ENCODE data around the gene ALG11. TPM values are rescaled to one million over a fixed set of nuclear protein-coding genes. Genes with fewer than 3 reads are reported as not detected.

ALG11 gene
- total RNA-seq, result 10 to 100 TPM in 3 of 4 donors, 1 to 10 TPM in 1; 9.0 to 30.6 (median 28.8) TPM

- Histone ChIP-seq H3K27me3 (no peaks in the 10 kb centered on the region), H3K36me3 (no peaks in the 10 kb centered on the region), H3K9me3 (no peaks in the 10 kb centered on the region), H3K27ac (peak within 1 kb of the TSS; percentile 82 to 91 (median 86)), H3K4me3 (peak within 1 kb of the TSS; percentile 62 to 86 (median 74)), H3K4me1 (peaks cover 3 to 30% (median 22%) of the 10 kb centered on the region in 4 donors)
- intact Hi-C loops (cut with DNase I; ENCODE audit: low total_unique reads), result no loop called here
- DNase-seq, result peak; percentile 100
- in situ Hi-C loops (cut with MboI; ENCODE audit: low pct_ligation_motif_present in 1 of 4, low pct_unique_long_range_greater_than_20kb in 1 of 4, low sequenced_read_pairs in 3 of 4), result loop anchor here in 1 of 4 donors (25.0 kb wide), 1 partner anchor 450 kb away; the partner anchor contains the start of genes CKAP2 and VPS36
- peak; percentile 58 for TF ChIP-seq POLR2A (IDR thresholded peaks at IDR 0.05)
- TF ChIP-seq EP300 (IDR thresholded peaks at IDR 0.05; ENCODE audit: low read depth), result no peak
- peak in 1 of 5 experiments; percentile 14 for TF ChIP-seq CTCF (IDR thresholded peaks at IDR 0.05)
- peak; percentile 7 to 76 (median 71) for TF ChIP-seq POLR2AphosphoS5 (IDR thresholded peaks at IDR 0.05)
- 2% methylated on average over 42 of the region's 82 CpGs; no CpG with 5 or more reads in 1 of the 2 donors for WGBS, 2 donors (ENCODE audit: low coverage in 1 of 2)
These were observed at the start of gene ALG11 for GRCh38 chr13:52011632-52012511. Gene ALG11, plus strand, starts transcription at chr13:52012398. Its CDS starts 21 bp downstream, at chr13:52012419.

DNA sequence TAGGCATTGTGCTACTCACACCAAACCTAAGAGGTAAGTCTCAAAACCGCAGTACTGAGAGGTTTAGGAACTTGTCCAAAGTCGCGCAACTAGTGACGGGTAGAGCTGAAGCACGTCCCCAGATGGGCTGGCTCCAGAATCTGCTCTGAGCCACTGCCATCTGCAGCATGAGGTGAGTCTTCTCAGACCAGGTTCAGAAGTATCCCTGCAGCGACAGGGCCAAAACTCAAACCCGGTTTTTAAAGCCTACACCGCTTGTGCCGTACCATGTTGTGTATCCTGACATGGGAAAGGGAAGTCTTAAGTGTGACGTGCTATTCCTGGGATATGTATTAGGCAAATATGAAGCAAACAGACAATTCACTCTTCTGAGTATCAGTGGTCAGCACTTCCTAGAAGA lies 46.0 kb upstream of the ALG11 start:
- Histone ChIP-seq H3K36me3 (peaks cover 0 to 7% (median 0%) of the 10 kb centered on the region in 4 donors), H3K4me3 (no peak overlapping the region), H3K9me3 (no peaks in the 10 kb centered on the region), H3K27ac (no peak overlapping the region), H3K27me3 (no peaks in the 10 kb centered on the region), H3K4me1 (peaks cover 0 to 14% (median 5%) of the 10 kb centered on the region in 4 donors)
- DNase-seq, result no peak
- WGBS, 2 donors (ENCODE audit: low coverage in 1 of 2), result 92% methylated on average over 10 of the region's 10 CpGs; no CpG with 5 or more reads in 1 of the 2 donors
- no peak for TF ChIP-seq CTCF (IDR thresholded peaks at IDR 0.05)
- TF ChIP-seq POLR2AphosphoS5 (IDR thresholded peaks at IDR 0.05), result no peak
- no peak for TF ChIP-seq POLR2A (IDR thresholded peaks at IDR 0.05)
- TF ChIP-seq EP300 (IDR thresholded peaks at IDR 0.05; ENCODE audit: low read depth), result no peak
- intact Hi-C loops (cut with DNase I; ENCODE audit: low total_unique reads) (no loop called here), in situ Hi-C loops (cut with MboI; ENCODE audit: low pct_ligation_motif_present in 1 of 4, low pct_unique_long_range_greater_than_20kb in 1 of 4, low sequenced_read_pairs in 3 of 4) (no loop called here)

DNA sequence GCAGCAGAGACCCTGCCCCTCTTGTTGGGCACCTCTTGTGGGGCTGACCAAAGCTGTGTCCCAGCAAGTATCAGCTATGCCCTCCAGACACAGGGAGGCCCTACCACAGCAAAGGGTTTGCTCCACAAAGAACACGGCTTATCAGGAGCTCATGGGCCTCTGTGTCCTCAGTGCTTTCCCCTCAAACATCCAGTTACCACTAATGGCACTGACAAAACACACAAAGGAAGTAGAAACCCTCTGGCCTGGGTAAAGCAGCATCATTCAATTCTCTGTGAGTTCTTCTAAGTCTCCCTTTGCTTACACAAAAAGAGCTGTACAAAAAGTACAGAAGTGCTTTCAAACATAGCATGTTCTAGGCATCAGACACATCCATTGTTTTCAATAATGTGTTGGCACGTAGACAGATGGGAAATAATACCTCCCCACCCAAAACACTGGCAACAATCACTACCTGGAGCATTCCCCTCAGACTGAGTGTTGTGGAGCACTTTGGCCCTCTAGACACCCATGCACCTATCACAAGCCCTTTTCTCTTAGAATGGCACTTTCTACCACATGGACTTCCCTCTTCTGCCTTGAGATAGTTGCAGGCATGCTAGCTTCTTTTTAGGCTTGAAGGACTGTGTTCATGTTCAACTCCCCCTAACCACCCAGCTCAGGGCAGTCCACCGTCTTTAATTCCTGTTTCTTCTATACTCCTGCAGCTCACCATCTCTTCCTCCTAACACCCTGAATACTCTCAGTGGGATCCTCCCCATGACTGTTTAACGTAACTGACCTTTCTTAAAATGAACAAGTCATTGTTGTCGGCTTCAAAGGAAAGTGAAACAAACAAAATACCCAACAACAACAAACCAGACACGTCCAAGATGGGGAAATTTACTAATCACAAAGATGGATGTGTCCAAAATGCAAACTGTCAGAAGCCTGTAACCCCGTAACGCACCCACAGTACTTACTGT lies 44.4 kb upstream of the ALG11 start:
- H3K4me1 ChIP-seq, result no peaks in the 10 kb centered on the region
- no peak overlapping the region for H3K4me3 ChIP-seq
- peaks cover 0 to 7% (median 0%) of the 10 kb centered on the region in 4 donors for H3K36me3 ChIP-seq
- 72 to 78% methylated on average over 7 to 8 of the region's 8 CpGs for WGBS, 2 donors (ENCODE audit: low coverage in 1 of 2)
- in situ Hi-C loops (cut with MboI; ENCODE audit: low pct_ligation_motif_present in 1 of 4, low pct_unique_long_range_greater_than_20kb in 1 of 4, low sequenced_read_pairs in 3 of 4) (no loop called here), intact Hi-C loops (cut with DNase I; ENCODE audit: low total_unique reads) (no loop called here)
- no peak overlapping the region for H3K27ac ChIP-seq
- H3K27me3 ChIP-seq, result no peaks in the 10 kb centered on the region
- no peak for TF ChIP-seq POLR2AphosphoS5 (IDR thresholded peaks at IDR 0.05)
- no peak for TF ChIP-seq CTCF (IDR thresholded peaks at IDR 0.05)
- TF ChIP-seq EP300 (IDR thresholded peaks at IDR 0.05; ENCODE audit: low read depth), result no peak
- TF ChIP-seq POLR2A (IDR thresholded peaks at IDR 0.05), result no peak
- no peaks in the 10 kb centered on the region for H3K9me3 ChIP-seq
- no peak for DNase-seq

All from transverse colon (tissue), 4 donors.